SK-N-SH (cell line): Measurements from ENCODE around the gene MUC13. TPM values are rescaled to one million over a fixed set of nuclear protein-coding genes. Genes with fewer than 3 reads are reported as not detected.

Experiments
- CTCF ChIA-PET: fragments of 300-600, 350-600 bp; formaldehyde crosslinking; extraction: SDS; loops from one replicate; lab custom pipeline; 2021; lab: Yijun Ruan, JAX
- POLR2A ChIA-PET: fragments of 350-600 bp; sonication (Branson Sonifier 250); formaldehyde crosslinking; extraction: SDS; loops from one replicate; lab custom pipeline; 2020; ENCODE audit warnings: antibody characterized with exemption, inconsistent platforms; lab: Yijun Ruan, JAX
- DNase-seq: peaks from one replicate; pipeline ENCODE4 v3.0.0; 2012
- H2AFZ ChIP-seq: fragments of 200-600 bp; sonication (generic); 2 replicates; pipeline ENCODE4 v1.8.1; 2016; ENCODE audit warnings: antibody characterized with exemption, mild to moderate bottlenecking, low read depth
- H3F3A ChIP-seq: fragments of 200-600 bp; sonication (generic); replicated peaks from 2 replicates; pipeline ENCODE3; 2016; ENCODE audit warnings: antibody characterized with exemption, mild to moderate bottlenecking; ENCODE audit not compliant: insufficient read depth
- H3K27ac ChIP-seq, 2 experiments: fragments of 200-500 bp in 1 of 2; fragments of 200-600 bp in 1 of 2; sonication (Bioruptor generic) in 1 of 2; sonication (generic), shearing (Covaris generic) in 1 of 2; 2 replicates each; pipeline versions ENCODE4 v1.5.1 to v1.6.1; 2014 to 2016; ENCODE audit warnings: low read depth in 2 of 2, inconsistent platforms in 1 of 2, low read length in 1 of 2, mild to moderate bottlenecking in 1 of 2, mixed read lengths in 1 of 2
- H3K27me3 ChIP-seq: fragments of 200-600 bp; sonication (generic), shearing (Covaris generic); 2 replicates; pipeline ENCODE4 v1.6.1; 2016; ENCODE audit warnings: mixed run types; ENCODE audit not compliant: insufficient read depth
- H3K36me3 ChIP-seq, 2 experiments: fragments of 200-500 bp in 1 of 2; fragments of 200-600 bp in 1 of 2; sonication (Bioruptor generic) in 1 of 2; sonication (generic) in 1 of 2; replicated peaks in 1 of 2; 2 replicates each; pipeline versions ENCODE3 to v1.5.1; 2014 to 2016; ENCODE audit warnings: low read length in 1 of 2, mild to moderate bottlenecking in 1 of 2; ENCODE audit not compliant: insufficient read depth in 2 of 2, control insufficient read depth in 1 of 2
- H3K4me1 ChIP-seq, 2 experiments: fragments of 200-500 bp in 1 of 2; fragments of 200-600 bp in 1 of 2; sonication (Bioruptor generic) in 1 of 2; sonication (generic), shearing (Covaris generic) in 1 of 2; 2 replicates each; pipeline versions ENCODE4 v1.5.1 to v1.6.1; 2014 to 2016; ENCODE audit warnings: low read depth in 1 of 2, low read length in 1 of 2, mixed run types in 1 of 2; ENCODE audit not compliant: insufficient read depth in 2 of 2, control insufficient read depth in 1 of 2
- H3K4me2 ChIP-seq: fragments of 200-600 bp; sonication (generic), shearing (Covaris generic); 2 replicates; pipeline ENCODE4 v1.6.1; 2017; ENCODE audit warnings: mixed run types
- H3K4me3 ChIP-seq, 2 experiments: fragments of 200-500 bp in 1 of 2; fragments of 200-600 bp in 1 of 2; sonication (Bioruptor generic) in 1 of 2; sonication (generic), shearing (Covaris generic) in 1 of 2; 2 replicates each; pipeline versions ENCODE4 v1.5.1 to v1.8.1; 2014 to 2016; ENCODE audit warnings: low read depth in 2 of 2, inconsistent platforms in 1 of 2, low read length in 1 of 2, mild to moderate bottlenecking in 1 of 2, mixed read lengths in 1 of 2, moderate library complexity in 1 of 2
- H3K79me2 ChIP-seq: fragments of 200-600 bp; sonication (generic); 2 replicates; pipeline ENCODE4 v1.8.1; 2017; ENCODE audit warnings: mild to moderate bottlenecking; ENCODE audit not compliant: insufficient read depth
- H3K9ac ChIP-seq: fragments of 200-600 bp; sonication (generic); 2 replicates; pipeline ENCODE4 v1.6.1; 2017; ENCODE audit warnings: mixed run types
- H3K9me2 ChIP-seq: fragments of 200-600 bp; sonication (generic); 2 replicates; pipeline ENCODE4 v1.6.1; 2017; ENCODE audit warnings: mixed run types
- H3K9me3 ChIP-seq: fragments of 200-600 bp; sonication (generic); 2 replicates; pipeline ENCODE4 v1.6.1; 2017; ENCODE audit warnings: mixed run types, mild to moderate bottlenecking, moderate library complexity
- H4K20me1 ChIP-seq: fragments of 200-600 bp; sonication (generic); 2 replicates; pipeline ENCODE4 v1.6.1; 2017; ENCODE audit warnings: mild to moderate bottlenecking, mixed run types; ENCODE audit not compliant: insufficient read depth
- CTCF ChIP-seq: fragments of 200-600 bp; sonication (generic); IDR thresholded peaks from 2 replicates; pipeline ENCODE4 v1.6.1; 2017; ENCODE audit warnings: antibody characterized with exemption, mild to moderate bottlenecking, moderate library complexity
- EP300 ChIP-seq, 2 experiments: IDR thresholded peaks; 2 replicates each; pipeline versions ENCODE4 v1.4.0 to v1.6.1; 2012; ENCODE audit warnings: borderline replicate concordance in 1 of 2, low read depth in 1 of 2, low read length in 1 of 2
- EZH2phosphoT487 ChIP-seq: fragments of 200-600 bp; sonication (generic); IDR thresholded peaks from 2 replicates; pipeline ENCODE4 v1.6.1; 2017; ENCODE audit warnings: low read depth, mixed run types, mild to moderate bottlenecking, antibody characterized with exemption, moderate library complexity, borderline replicate concordance
- FOXJ3 ChIP-seq: sonication (generic); formaldehyde crosslinking; IDR thresholded peaks from 2 replicates; pipeline ENCODE4 v1.5.1; 2020; ENCODE audit warnings: mild to moderate bottlenecking, missing genetic modification reagents
- FOXM1 ChIP-seq: IDR thresholded peaks from 2 replicates; pipeline ENCODE4 v1.4.0; 2012; ENCODE audit warnings: low read depth, mild to moderate bottlenecking
- GABPA ChIP-seq: IDR thresholded peaks from 2 replicates; pipeline ENCODE4 v1.4.0; 2012; ENCODE audit warnings: low read depth, mild to moderate bottlenecking
- GATA2 ChIP-seq: sonication (generic); formaldehyde crosslinking; IDR thresholded peaks from 2 replicates; pipeline ENCODE4 v1.5.0; 2020; ENCODE audit warnings: mild to moderate bottlenecking, missing genetic modification reagents
- IRF3 ChIP-seq: fragments of 150-350 bp; IDR thresholded peaks from 2 replicates; pipeline ENCODE4 v1.6.1; 2016; ENCODE audit warnings: mild to moderate bottlenecking, low read depth, low read length
- JUND ChIP-seq: IDR thresholded peaks from 2 replicates; pipeline ENCODE4 v1.4.0; 2012
- MEF2A ChIP-seq: IDR thresholded peaks from 2 replicates; pipeline ENCODE4 v1.4.0; 2012; ENCODE audit warnings: low read depth, borderline replicate concordance
- MXI1 ChIP-seq: IDR thresholded peaks from 2 replicates; pipeline ENCODE4 v1.6.1; 2012; ENCODE audit warnings: mild to moderate bottlenecking, low read depth, low read length, improper control_type of control experiment
- NFIC ChIP-seq: IDR thresholded peaks from 2 replicates; pipeline ENCODE4 v1.4.0; 2012; ENCODE audit warnings: borderline replicate concordance
- POLR2AphosphoS5 ChIP-seq: IDR thresholded peaks from 2 replicates; pipeline ENCODE4 v1.6.1; 2012; ENCODE audit warnings: low read depth, low read length
- REST ChIP-seq: IDR thresholded peaks from 2 replicates; pipeline ENCODE4 v1.6.1; 2012; ENCODE audit warnings: mild to moderate bottlenecking, low read depth, low read length, moderate library complexity
- RFX5 ChIP-seq: IDR thresholded peaks from 2 replicates; pipeline ENCODE4 v1.6.1; 2012; ENCODE audit warnings: mild to moderate bottlenecking, improper control_type of control experiment, low read length
- RXRA ChIP-seq: IDR thresholded peaks from 2 replicates; pipeline ENCODE4 v1.4.0; 2012; ENCODE audit warnings: low read depth, mild to moderate bottlenecking, borderline replicate concordance
- SIN3A ChIP-seq: IDR thresholded peaks from 2 replicates; pipeline ENCODE4 v1.6.1; 2012; ENCODE audit warnings: low read depth, mild to moderate bottlenecking, low read length, moderate library complexity, borderline replicate concordance
- SMC3 ChIP-seq: IDR thresholded peaks from 2 replicates; pipeline ENCODE4 v1.6.1; 2012; ENCODE audit warnings: low read depth, low read length, improper control_type of control experiment
- TAF1 ChIP-seq: IDR thresholded peaks from 2 replicates; pipeline ENCODE4 v1.6.1; 2012; ENCODE audit warnings: low read depth, mild to moderate bottlenecking, low read length, moderate library complexity, borderline replicate concordance
- TCF12 ChIP-seq: IDR thresholded peaks from 2 replicates; pipeline ENCODE4 v1.4.0; 2012
- WGBS: methylation state at CpG from one replicate; pipeline ENCODE4 v1.1.6; 2017; ENCODE audit warnings: low lambda C conversion rate; 5-methylcytosine and 5-hydroxymethylcytosine counted together
- polyA plus RNA-seq, 3 experiments: library from polyadenylated mRNA; depleted of rRNA; stranded (reverse); fragments of >200 nt; gene quantifications; 2 replicates each; pipeline ENCODE4 v1.2.3, GENCODE V29; 2012

Gene MUC13
- polyA plus RNA-seq, 1 of the 3 experiments (the other 2 are of a cell fraction) = not detected

GRCh38 chr3:124965413-124965812 lies 30.9 kb upstream of the MUC13 start:
- no peaks in the 10 kb centered on the region for H4K20me1 ChIP-seq
- H3K36me3 ChIP-seq = peaks cover 13 to 19% of the 10 kb centered on the region in 2 experiments
- no peak for DNase-seq
- no peak overlapping the region for H3K4me3 ChIP-seq
- no peaks in the 10 kb centered on the region for H3F3A ChIP-seq
- no peaks in the 10 kb centered on the region for H3K9me3 ChIP-seq
- TF ChIP-seq IRF3 (no peak), JUND (no peak), SIN3A (no peak), POLR2AphosphoS5 (no peak; the same call in 1 of the 2 replicates), REST (no peak)
- H3K79me2 ChIP-seq = no peaks in the 10 kb centered on the region
- 83% methylated on average over 1 of the region's 1 CpG for WGBS
- H3K9ac ChIP-seq = no peak overlapping the region
- H3K27me3 ChIP-seq = no peaks in the 10 kb centered on the region
- H3K9me2 ChIP-seq = no peaks in the 10 kb centered on the region
- POLR2A ChIA-PET = no interaction called here
- CTCF ChIA-PET = interaction anchor here (0.7 to 1.7 kb wide), 3 partner anchors 12 to 64 kb away, joined by 3 to 5 read pairs (median 4); no protein-coding TSS in a partner anchor
- H3K27ac ChIP-seq = no peak overlapping the region
- H3K4me1 ChIP-seq = no peaks in the 10 kb centered on the region; a peak in 1 of 4 replicates
- H2AFZ ChIP-seq = no peak overlapping the region
- no peak overlapping the region for H3K4me2 ChIP-seq

GRCh38 chr3:124964387-124964786 lies 29.8 kb upstream of the MUC13 start:
- Histone ChIP-seq H3K9ac (no peak overlapping the region), H4K20me1 (no peaks in the 10 kb centered on the region)
- TF ChIP-seq FOXJ3 (CRISPR knock-in tag) = no peak
- TF ChIP-seq SMC3 = no peak
- no peak for TF ChIP-seq FOXM1
- TF ChIP-seq RXRA = no peak
- TF ChIP-seq TAF1 = no peak
- no peak for TF ChIP-seq NFIC
- TF ChIP-seq RFX5 = no peak
- no peak for TF ChIP-seq MEF2A
- TF ChIP-seq EP300 (IDR thresholded peaks at IDR 0.05; ENCODE audit: borderline replicate concordance in 1 of 2, low read depth in 1 of 2, low read length in 1 of 2) = no peak
- TF ChIP-seq EZH2phosphoT487 = no peak
- no peak for TF ChIP-seq GABPA
- TF ChIP-seq GATA2 (CRISPR knock-in tag) = no peak
- no peak for TF ChIP-seq TCF12
- no peak for TF ChIP-seq MXI1
- no peak for TF ChIP-seq CTCF
- no peak for TF ChIP-seq JUND
- TF ChIP-seq, all 33 proteins: peak for 0
- H3F3A ChIP-seq = no peaks in the 10 kb centered on the region
- no peaks in the 10 kb centered on the region for H3K9me3 ChIP-seq
- WGBS = 84% methylated on average over 4 of the region's 4 CpGs
- ChIA-PET POLR2A (no interaction called here), CTCF (interaction anchor here (1.4 to 1.7 kb wide), 2 partner anchors 13 to 63 kb away, joined by 4 to 5 read pairs; no protein-coding TSS in a partner anchor)
- H3K4me3 ChIP-seq = no peak overlapping the region
- H2AFZ ChIP-seq = no peak overlapping the region
- no peak for DNase-seq
- H3K36me3 ChIP-seq = peaks cover 4 to 10% of the 10 kb centered on the region in 2 experiments
- H3K4me1 ChIP-seq = no peaks in the 10 kb centered on the region; a peak in 1 of 4 replicates
- H3K27ac ChIP-seq = no peak overlapping the region; a peak in 1 of 4 replicates
- H3K9me2 ChIP-seq = no peaks in the 10 kb centered on the region
- no peaks in the 10 kb centered on the region for H3K27me3 ChIP-seq
- H3K79me2 ChIP-seq = no peaks in the 10 kb centered on the region
- H3K4me2 ChIP-seq = no peak overlapping the region
